ENCODE data around the gene RTTN. TPM values are rescaled to one million over a fixed set of nuclear protein-coding genes. Genes with fewer than 3 reads are reported as not detected.

RTTN gene
- polyA plus RNA-seq, 2 of the 4 experiments (the other 2 are of a cell fraction): 8.4 to 24.6 TPM

DNA sequence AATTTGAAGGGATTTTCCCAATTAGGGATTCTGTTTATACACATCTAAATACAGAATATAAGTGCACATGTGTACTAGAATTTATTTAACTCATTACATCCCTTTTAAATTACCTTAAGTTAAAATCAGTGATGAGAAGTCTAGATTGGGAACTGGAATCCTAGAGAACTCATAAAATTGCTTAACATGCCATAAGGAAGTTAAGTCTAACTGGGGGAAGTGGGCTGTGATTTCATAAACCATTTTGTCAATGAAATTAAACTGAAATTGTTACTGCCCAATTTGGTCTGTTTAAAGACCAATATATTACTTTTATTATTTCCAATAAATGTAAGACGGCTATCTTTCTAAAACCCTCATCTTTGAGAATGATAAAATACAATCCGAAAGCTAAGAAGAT lies 185.5 kb downstream of the RTTN start (continued):
- TF ChIP-seq, protein P1, sequence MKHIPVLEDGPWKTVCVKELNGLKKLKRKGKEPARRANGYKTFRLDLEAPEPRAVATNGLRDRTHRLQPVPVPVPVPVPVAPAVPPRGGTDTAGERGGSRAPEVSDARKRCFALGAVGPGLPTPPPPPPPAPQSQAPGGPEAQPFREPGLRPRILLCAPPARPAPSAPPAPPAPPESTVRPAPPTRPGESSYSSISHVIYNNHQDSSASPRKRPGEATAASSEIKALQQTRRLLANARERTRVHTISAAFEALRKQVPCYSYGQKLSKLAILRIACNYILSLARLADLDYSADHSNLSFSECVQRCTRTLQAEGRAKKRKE (CRISPR knock-in tag; IDR thresholded peaks at IDR 0.05; ENCODE audit: low read depth): no peak
- TF ChIP-seq, protein P2, sequence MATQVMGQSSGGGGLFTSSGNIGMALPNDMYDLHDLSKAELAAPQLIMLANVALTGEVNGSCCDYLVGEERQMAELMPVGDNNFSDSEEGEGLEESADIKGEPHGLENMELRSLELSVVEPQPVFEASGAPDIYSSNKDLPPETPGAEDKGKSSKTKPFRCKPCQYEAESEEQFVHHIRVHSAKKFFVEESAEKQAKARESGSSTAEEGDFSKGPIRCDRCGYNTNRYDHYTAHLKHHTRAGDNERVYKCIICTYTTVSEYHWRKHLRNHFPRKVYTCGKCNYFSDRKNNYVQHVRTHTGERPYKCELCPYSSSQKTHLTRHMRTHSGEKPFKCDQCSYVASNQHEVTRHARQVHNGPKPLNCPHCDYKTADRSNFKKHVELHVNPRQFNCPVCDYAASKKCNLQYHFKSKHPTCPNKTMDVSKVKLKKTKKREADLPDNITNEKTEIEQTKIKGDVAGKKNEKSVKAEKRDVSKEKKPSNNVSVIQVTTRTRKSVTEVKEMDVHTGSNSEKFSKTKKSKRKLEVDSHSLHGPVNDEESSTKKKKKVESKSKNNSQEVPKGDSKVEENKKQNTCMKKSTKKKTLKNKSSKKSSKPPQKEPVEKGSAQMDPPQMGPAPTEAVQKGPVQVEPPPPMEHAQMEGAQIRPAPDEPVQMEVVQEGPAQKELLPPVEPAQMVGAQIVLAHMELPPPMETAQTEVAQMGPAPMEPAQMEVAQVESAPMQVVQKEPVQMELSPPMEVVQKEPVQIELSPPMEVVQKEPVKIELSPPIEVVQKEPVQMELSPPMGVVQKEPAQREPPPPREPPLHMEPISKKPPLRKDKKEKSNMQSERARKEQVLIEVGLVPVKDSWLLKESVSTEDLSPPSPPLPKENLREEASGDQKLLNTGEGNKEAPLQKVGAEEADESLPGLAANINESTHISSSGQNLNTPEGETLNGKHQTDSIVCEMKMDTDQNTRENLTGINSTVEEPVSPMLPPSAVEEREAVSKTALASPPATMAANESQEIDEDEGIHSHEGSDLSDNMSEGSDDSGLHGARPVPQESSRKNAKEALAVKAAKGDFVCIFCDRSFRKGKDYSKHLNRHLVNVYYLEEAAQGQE (IDR thresholded peaks at IDR 0.05): no peak
- no peak for TF ChIP-seq FOSB (CRISPR knock-in tag; IDR thresholded peaks at IDR 0.05)
- no peak for TF ChIP-seq SREBF2 (IDR thresholded peaks at IDR 0.05)

- no peak overlapping the region for H3K27ac ChIP-seq
- POLR2A ChIA-PET: no interaction called here
- no peaks in the 10 kb centered on the region for H3K4me1 ChIP-seq
- no peak for DNase-seq (ENCODE audit: low read depth in 1 of 2, low spot score in 1 of 2)
- CTCF ChIA-PET: interaction anchor here (0.6 kb wide), 1 partner anchor 342 kb away, joined by 3 read pairs; no protein-coding TSS in a partner anchor
- ATAC-seq: no peak
- no peak overlapping the region for H3K4me2 ChIP-seq
- TF ChIP-seq HMGXB4 (CRISPR knock-in tag; IDR thresholded peaks at IDR 0.05; ENCODE audit: borderline replicate concordance): no peak
- no peak for TF ChIP-seq NPAS2 (CRISPR knock-in tag; IDR thresholded peaks at IDR 0.05; ENCODE audit: borderline replicate concordance)
- TF ChIP-seq ZNF302 (CRISPR knock-in tag; IDR thresholded peaks at IDR 0.05): no peak
- TF ChIP-seq, protein P3, sequence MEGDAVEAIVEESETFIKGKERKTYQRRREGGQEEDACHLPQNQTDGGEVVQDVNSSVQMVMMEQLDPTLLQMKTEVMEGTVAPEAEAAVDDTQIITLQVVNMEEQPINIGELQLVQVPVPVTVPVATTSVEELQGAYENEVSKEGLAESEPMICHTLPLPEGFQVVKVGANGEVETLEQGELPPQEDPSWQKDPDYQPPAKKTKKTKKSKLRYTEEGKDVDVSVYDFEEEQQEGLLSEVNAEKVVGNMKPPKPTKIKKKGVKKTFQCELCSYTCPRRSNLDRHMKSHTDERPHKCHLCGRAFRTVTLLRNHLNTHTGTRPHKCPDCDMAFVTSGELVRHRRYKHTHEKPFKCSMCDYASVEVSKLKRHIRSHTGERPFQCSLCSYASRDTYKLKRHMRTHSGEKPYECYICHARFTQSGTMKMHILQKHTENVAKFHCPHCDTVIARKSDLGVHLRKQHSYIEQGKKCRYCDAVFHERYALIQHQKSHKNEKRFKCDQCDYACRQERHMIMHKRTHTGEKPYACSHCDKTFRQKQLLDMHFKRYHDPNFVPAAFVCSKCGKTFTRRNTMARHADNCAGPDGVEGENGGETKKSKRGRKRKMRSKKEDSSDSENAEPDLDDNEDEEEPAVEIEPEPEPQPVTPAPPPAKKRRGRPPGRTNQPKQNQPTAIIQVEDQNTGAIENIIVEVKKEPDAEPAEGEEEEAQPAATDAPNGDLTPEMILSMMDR (IDR thresholded peaks at IDR 0.05): no peak
- TF ChIP-seq HOXB13 (CRISPR knock-in tag; IDR thresholded peaks at IDR 0.05; ENCODE audit: low read depth): no peak
- no peaks in the 10 kb centered on the region for H3K9me3 ChIP-seq
- FAIRE-seq: no peak
- no peak overlapping the region for H3K4me3 ChIP-seq
- 87% methylated on average over 2 of the region's 2 CpGs for WGBS (ENCODE audit: missing lambda C conversion rate)
These were observed 186.4 kb downstream of the RTTN start for GRCh38 chr18:70019136-70019535.

DNA sequence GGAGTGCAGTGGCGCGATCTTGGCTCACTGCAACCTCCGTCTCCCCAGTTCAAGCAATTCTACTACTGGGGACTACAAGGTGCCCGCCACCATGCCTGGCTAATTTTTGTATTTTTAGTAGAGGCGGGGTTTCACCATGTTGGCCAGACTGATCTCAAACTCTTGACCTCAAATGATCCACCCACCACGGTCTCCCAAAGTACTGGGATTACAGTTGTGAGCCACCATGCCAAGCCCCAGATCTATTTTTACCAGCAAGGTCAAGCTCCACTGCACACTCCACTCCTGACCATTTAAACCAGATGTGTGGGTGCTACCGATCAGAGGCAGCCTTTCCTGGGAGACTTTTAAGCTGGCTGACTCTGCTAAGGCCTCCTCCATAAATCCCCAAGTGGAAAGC lies 190.4 kb downstream of the RTTN start:
- FAIRE-seq (no peak), DNase-seq (ENCODE audit: low read depth in 1 of 2, low spot score in 1 of 2) (no peak), ATAC-seq (no peak)
- H3K4me1 ChIP-seq: no peaks in the 10 kb centered on the region
- no peak overlapping the region for H3K27ac ChIP-seq
- WGBS (ENCODE audit: missing lambda C conversion rate): 97% methylated on average over 5 of the region's 7 CpGs
- CTCF ChIA-PET: no interaction called here
- POLR2A ChIA-PET: no interaction called here
- no peak overlapping the region for H3K4me3 ChIP-seq
- no peak overlapping the region for H3K4me2 ChIP-seq
- TF ChIP-seq PBX3 (IDR thresholded peaks at IDR 0.05) (no peak), KDM5A (IDR thresholded peaks at IDR 0.05) (no peak), HMGXB4 (CRISPR knock-in tag; IDR thresholded peaks at IDR 0.05; ENCODE audit: borderline replicate concordance) (no peak)
- no peaks in the 10 kb centered on the region for H3K9me3 ChIP-seq

Measured in A549 (cell line).